Adrenal gland (tissue), 19 donors: ENCODE results near the gene HGF. TPM values are rescaled to one million over a fixed set of nuclear protein-coding genes. Genes with fewer than 3 reads are reported as not detected.
"Not testable (repeated sequence)": the region's sequence is repeated elsewhere in the genome, so short reads cannot be mapped to it uniquely, and the experiment has no call there.

Experiments
- DNase-seq, 7 donors: peaks; one replicate each; pipeline ENCODE4 v3.0.0-alpha.2; 2019 to 2020
- H3K27ac ChIP-seq, 5 donors: fragments of 200-600 bp; sonication (generic) in 4 of 5; 1 replicate in 3 of 5; 2 replicates in 2 of 5; pipeline versions ENCODE4 v1.5.1 to v1.8.0; 2016 to 2020; ENCODE audit warnings: mild to moderate bottlenecking in 1 of 5
- H3K27me3 ChIP-seq: fragments of 200-600 bp; 2 replicates; pipeline ENCODE4 v1.8.0; 2021
- H3K36me3 ChIP-seq, 2 donors: fragments of 200-600 bp; replicated peaks in 1 of 2; 1 replicate in 1 of 2; 2 replicates in 1 of 2; pipeline versions ENCODE4 v1.5.1 to v1.8.0; 2018 to 2022
- H3K4me1 ChIP-seq, 2 donors: fragments of 200-600 bp; replicated peaks in 1 of 2; 1 replicate in 1 of 2; 2 replicates in 1 of 2; pipeline versions ENCODE4 v1.5.1 to v1.8.0; 2018 to 2021
- H3K4me3 ChIP-seq, 4 donors: fragments of 200-600 bp; sonication (generic) in 3 of 4; one replicate each; pipeline ENCODE4 v1.5.1; 2016 to 2018
- H3K9me3 ChIP-seq, 3 donors: fragments of 200-600 bp; sonication (generic) in 1 of 3; replicated peaks in 1 of 3; 1 replicate in 2 of 3; 2 replicates in 1 of 3; pipeline versions ENCODE4 v1.5.1 to v1.8.0; 2016 to 2021
- CTCF ChIP-seq, 6 experiments: fragments of 450-650 bp in 4 of 6; fragments of 200-600 bp in 2 of 6; sonication (generic) in 1 of 6; IDR thresholded peaks; 1 replicate in 5 of 6; 2 replicates in 1 of 6; pipeline versions ENCODE4 v1.5.1 to v1.8.0; 2016 to 2021; ENCODE audit warnings: antibody characterized with exemption in 6 of 6, mild to moderate bottlenecking in 2 of 6, moderate library complexity in 1 of 6
- POLR2A ChIP-seq, 2 donors: fragments of 450-650 bp; IDR thresholded peaks; one replicate each; pipeline ENCODE4 v1.6.1; 2017; ENCODE audit warnings: antibody characterized with exemption in 2 of 2, mild to moderate bottlenecking in 2 of 2, moderate library complexity in 1 of 2
- WGBS, 4 donors: extraction: QIAGEN DNeasy Blood & Tissue Kit in 2 of 4; methylation state at CpG; one replicate each; pipeline versions ENCODE4 v1.1.5 to v1.1.7; 2013 to 2017; 5-methylcytosine and 5-hydroxymethylcytosine counted together
- intact Hi-C, 2 donors: fragments of 100-400 bp; cut with DNase I; formaldehyde crosslinking; loops; one replicate each; pipeline versions ENCODE4 v1.14.1 to v1.15.0; 2022 to 2023
- long read RNA-seq, 10 donors: library from polyadenylated mRNA in 3 of 10; unstranded in 2 of 10; stranded (forward) in 1 of 10; transcript quantifications; one replicate each; pipeline ENCODE4 v2.0.0 and lab custom pipeline, GENCODE V29; 2021 to 2026
- polyA plus RNA-seq, 3 donors: library from polyadenylated mRNA; stranded (reverse); fragments of 200-250 nt in 2 of 3; fragments of 350-450 nt in 1 of 3; fragmentation: Illumina TruSeq in 1 of 3; extraction: RNeasy Lipid Tissue Mini Kit (QIAGEN cat#74804) in 1 of 3; gene quantifications; one replicate each; pipeline ENCODE4 v1.2.3, GENCODE V29; 2013 to 2014
- total RNA-seq, 9 donors: library from RNA; depleted of rRNA in 4 of 9; stranded (reverse); fragments of >200 nt in 4 of 9; fragments of 120-200 nt in 1 of 9; fragmentation: NEBNext Ultra II Directional in 1 of 9; extraction: Animal tissue kit (Norgen Biotek cat#: 25700) in 1 of 9; gene quantifications; one replicate each; pipeline versions ENCODE4 v1.1.0 to v1.2.4, GENCODE V29; 2013 to 2023
- donor health status: healthy with polysubstance abuse.
- donor health status: Bipolar disorder and iron deficiency.
- donor health status: DM: yes; HTN: yes; CAD: no.
- donor health status: DM: no; HTN: no; CAD: no.
- donor health status: DM: no; HTN: no; CAD: no.
- donor health status: DM: yes; HTN: yes; CAD: no.

The HGF gene
- total RNA-seq (100 to 1,000 TPM in 2 of 9 donors, 10 to 100 TPM in 6, 1 to 10 TPM in 1; 3.7 to 157 (median 74.5) TPM), polyA plus RNA-seq (10 to 100 TPM in 1 of 3 donors, 1 to 10 TPM in 2; 7.4 to 33.8 (median 9.4) TPM)
- long read RNA-seq, donor 1 = 0 reads
- long read RNA-seq, donor 2, partial matches to known transcripts = 0 of 1 reads
- long read RNA-seq, donor 2, other reads (novel, unspliced or antisense) = 0 of 1 reads
- long read RNA-seq, donor 3 = 0 reads
- long read RNA-seq, donor 4, partial matches to known transcripts = 1 of 2 reads
- long read RNA-seq, donor 4, other reads (novel, unspliced or antisense) = 1 of 2 reads
- long read RNA-seq, donor 5, full-length matches to known transcripts = 11 of 13 reads
- long read RNA-seq, donor 5, partial matches to known transcripts = 0 of 13 reads
- long read RNA-seq, donor 5, other reads (novel, unspliced or antisense) = 2 of 13 reads
- long read RNA-seq, donor 6 = 0 reads
- long read RNA-seq, donor 7 = 0 reads
- long read RNA-seq, donor 8 = 0 reads
- long read RNA-seq, donor 9 = 0 reads
- long read RNA-seq, donor 10 = 0 reads

GRCh38 chr7:81769891-81770727 is at the start of gene HGF:
Gene HGF, minus strand, starts transcription at chr7:81770047. Its CDS starts 76 bp downstream, at chr7:81769971.
- Histone ChIP-seq H3K4me3 (peak within 1 kb of the TSS in 2 of 4 donors; percentile 8 to 57), H3K27ac (peak within 1 kb of the TSS in 2 of 5 donors; percentile 35 to 70), H3K27me3 (no peaks in the 10 kb centered on the region), H3K9me3 (no peaks in the 10 kb centered on the region), H3K4me1 (no peaks in the 10 kb centered on the region), H3K36me3 (no peaks in the 10 kb centered on the region)
- TF ChIP-seq CTCF (IDR thresholded peaks at IDR 0.05) (no peak), POLR2A (IDR thresholded peaks at IDR 0.05) (peak in 1 of 2 donors; percentile 18)
- peak; percentile 31 to 67 (median 57) for DNase-seq
- WGBS, 4 donors = 23 to 25% (median 25%) methylated on average over 15 of the region's 15 CpGs
- intact Hi-C loops = no loop called here

DNA sequence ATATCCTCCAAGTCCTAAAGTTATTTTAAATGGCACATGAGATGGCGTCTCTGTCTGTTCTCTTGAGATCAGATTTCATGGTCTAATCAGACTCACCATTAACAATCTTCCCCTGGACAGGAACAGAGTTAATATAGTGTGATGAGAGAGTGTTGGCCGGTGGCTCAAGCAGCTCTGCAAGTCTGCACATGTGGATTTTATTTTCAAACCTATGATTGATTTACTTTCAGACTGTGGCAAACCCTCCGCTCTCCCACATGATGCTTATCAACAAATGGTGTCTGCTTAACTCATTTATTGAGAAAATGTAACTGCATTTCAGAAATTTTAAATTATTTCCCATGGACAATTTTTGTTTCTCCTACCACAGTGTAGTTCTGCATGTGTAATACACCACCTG is 46.5 kb upstream of the HGF start:
- Histone ChIP-seq H3K27me3 (no peaks in the 10 kb centered on the region), H3K4me1 (no peaks in the 10 kb centered on the region), H3K9me3 (no peaks in the 10 kb centered on the region), H3K36me3 (no peaks in the 10 kb centered on the region), H3K4me3 (no peak overlapping the region), H3K27ac (no peak overlapping the region)
- intact Hi-C loops = no loop called here
- TF ChIP-seq CTCF (IDR thresholded peaks at IDR 0.05) = no peak
- TF ChIP-seq POLR2A (IDR thresholded peaks at IDR 0.05) = no peak
- no peak for DNase-seq
- whole genome bisulfite sequencing, 4 donors = 47 to 71% (median 62%) methylated on average over 3 of the region's 3 CpGs

- intact Hi-C loops, H3K4me3 ChIP-seq, H3K4me1 ChIP-seq, H3K27ac ChIP-seq, H3K9me3 ChIP-seq, DNase-seq, H3K36me3 ChIP-seq, H3K27me3 ChIP-seq: not testable (repeated sequence)
- WGBS, 4 donors = 75 to 90% (median 81%) methylated on average over 1 to 3 of the region's 3 CpGs
Measured at GRCh38 chr7:81812866-81813476, 43.1 kb upstream of the HGF start.

- no peaks in the 10 kb centered on the region for H3K9me3 ChIP-seq
- no peaks in the 10 kb centered on the region for H3K4me1 ChIP-seq
- 75 to 91% (median 86%) methylated on average over 5 of the region's 5 CpGs; no CpG with 5 or more reads in 1 of the 4 donors for WGBS, 4 donors
- no peak for DNase-seq
- TF ChIP-seq CTCF (IDR thresholded peaks at IDR 0.05) = no peak
- TF ChIP-seq POLR2A (IDR thresholded peaks at IDR 0.05) = no peak
- H3K27ac ChIP-seq = no peak overlapping the region
- intact Hi-C loops = no loop called here
- no peaks in the 10 kb centered on the region for H3K27me3 ChIP-seq
- no peaks in the 10 kb centered on the region for H3K36me3 ChIP-seq
- no peak overlapping the region for H3K4me3 ChIP-seq
Measured at GRCh38 chr7:81811956-81812865, 42.4 kb upstream of the HGF start.
